GM23338 (cell line): ENCODE data around the gene CORO7. TPM values are rescaled to one million over a fixed set of nuclear protein-coding genes. Genes with fewer than 3 reads are reported as not detected.

Experiments
- ATAC-seq: fragments of 200-7000 bp; cut with Tn5 transposase; 3 replicates; pipeline ENCODE4 v1.9.1; 2020
- DNase-seq: peaks from one replicate; pipeline ENCODE4 v3.0.0-alpha.2; 2015; ENCODE audit warnings: low spot score
- H2AFZ ChIP-seq: fragments of 200-600 bp; sonication (generic); 2 replicates; pipeline ENCODE4 v1.8.0; 2016; ENCODE audit warnings: antibody characterized with exemption, mild to moderate bottlenecking, moderate library complexity
- H3F3A ChIP-seq: fragments of 200-600 bp; sonication (generic); replicated peaks from 2 replicates; pipeline ENCODE4 v1.8.0; 2017; ENCODE audit warnings: antibody characterized with exemption, mixed run types, low read depth
- H3K27ac ChIP-seq: fragments of 200-600 bp; sonication (generic); 2 replicates; pipeline ENCODE4 v1.6.1; 2016; ENCODE audit warnings: low read depth
- H3K27me3 ChIP-seq: fragments of 200-600 bp; sonication (generic); 2 replicates; pipeline ENCODE4 v1.8.0; 2016; ENCODE audit warnings: mild to moderate bottlenecking, mixed run types, moderate library complexity; ENCODE audit not compliant: insufficient read depth
- H3K36me3 ChIP-seq: fragments of 200-600 bp; sonication (generic); 2 replicates; pipeline ENCODE4 v1.8.0; 2016; ENCODE audit warnings: mild to moderate bottlenecking; ENCODE audit not compliant: insufficient read depth
- H3K4me1 ChIP-seq: fragments of 200-600 bp; sonication (generic); 2 replicates; pipeline ENCODE4 v1.8.0; 2016; ENCODE audit warnings: mild to moderate bottlenecking, moderate library complexity; ENCODE audit not compliant: insufficient read depth
- H3K4me2 ChIP-seq: fragments of 200-600 bp; sonication (generic); 2 replicates; pipeline ENCODE4 v1.7.1; 2017; ENCODE audit warnings: mixed run types
- H3K4me3 ChIP-seq: fragments of 200-600 bp; sonication (generic); 2 replicates; pipeline ENCODE4 v1.6.1; 2016; ENCODE audit warnings: mixed run types
- H3K79me2 ChIP-seq: fragments of 200-600 bp; sonication (generic); replicated peaks from 2 replicates; pipeline ENCODE4 v1.8.0; 2017; ENCODE audit warnings: mild to moderate bottlenecking; ENCODE audit not compliant: insufficient read depth
- H3K9me2 ChIP-seq: fragments of 200-600 bp; sonication (generic); 2 replicates; pipeline ENCODE4 v1.8.0; 2017; ENCODE audit not compliant: insufficient read depth
- H4K20me1 ChIP-seq: fragments of 200-600 bp; sonication (generic); replicated peaks from 2 replicates; pipeline ENCODE4 v1.8.0; 2017; ENCODE audit warnings: mild to moderate bottlenecking; ENCODE audit not compliant: insufficient read depth
- H3K27ac Mint-ChIP-seq: 2 replicates; pipeline ENCODE4 v1.8.0; 2020; ENCODE audit warnings: inconsistent platforms, mild to moderate bottlenecking, moderate library complexity, mixed read lengths
- H3K27me3 Mint-ChIP-seq: 3 replicates; pipeline ENCODE4 v1.8.0; 2022; ENCODE audit warnings: low read depth, mild to moderate bottlenecking, moderate library complexity, mixed read lengths, inconsistent platforms; ENCODE audit not compliant: insufficient read depth, poor library complexity
- H3K36me3 Mint-ChIP-seq: 3 replicates; pipeline ENCODE4 v1.8.0; 2021; ENCODE audit warnings: low read depth, mild to moderate bottlenecking, inconsistent platforms, moderate library complexity, mixed read lengths
- H3K4me1 Mint-ChIP-seq: 3 replicates; pipeline ENCODE4 v1.8.0; 2020; ENCODE audit warnings: mild to moderate bottlenecking, inconsistent platforms, mixed read lengths
- H3K4me3 Mint-ChIP-seq: 3 replicates; pipeline ENCODE4 v1.8.0; 2021; ENCODE audit warnings: moderate library complexity, mild to moderate bottlenecking, inconsistent platforms, mixed read lengths
- H3K9me3 Mint-ChIP-seq: 3 replicates; pipeline ENCODE4 v1.8.0; 2020; ENCODE audit warnings: moderate library complexity, mild to moderate bottlenecking, inconsistent platforms, mixed read lengths
- CREB1 ChIP-seq: fragments of 250-450 bp; sonication (Bioruptor Pico); IDR thresholded peaks from 2 replicates; pipeline ENCODE4 v1.5.0; 2020; ENCODE audit warnings: low read depth, mild to moderate bottlenecking, moderate library complexity
- ETS1 ChIP-seq: IDR thresholded peaks from 2 replicates; pipeline ENCODE4 v1.6.1; 2016; ENCODE audit warnings: antibody characterized with exemption
- EZH2 ChIP-seq: fragments of 200-600 bp; sonication (generic); IDR thresholded peaks from one replicate; pipeline ENCODE4 v1.8.0; 2017; ENCODE audit warnings: antibody characterized with exemption, mild to moderate bottlenecking, low read depth; ENCODE audit not compliant: unreplicated experiment
- EZH2phosphoT487 ChIP-seq: fragments of 200-600 bp; sonication (generic); IDR thresholded peaks from one replicate; pipeline ENCODE4 v1.8.1; 2018; ENCODE audit warnings: antibody characterized with exemption; ENCODE audit not compliant: unreplicated experiment
- JUNB ChIP-seq: IDR thresholded peaks from one replicate; pipeline ENCODE4 v1.6.1; 2016; ENCODE audit warnings: antibody characterized with exemption; ENCODE audit not compliant: unreplicated experiment
- NANOG ChIP-seq: IDR thresholded peaks from 2 replicates; pipeline ENCODE4 v1.6.1; 2016; ENCODE audit warnings: antibody characterized with exemption, borderline replicate concordance
- POLR2AphosphoS5 ChIP-seq: IDR thresholded peaks from 2 replicates; pipeline ENCODE4 v1.6.1; 2016; ENCODE audit warnings: antibody characterized with exemption, low read depth
- REST ChIP-seq: IDR thresholded peaks from one replicate; pipeline ENCODE4 v1.6.1; 2018; ENCODE audit warnings: antibody characterized with exemption; ENCODE audit not compliant: unreplicated experiment
- STAT1 ChIP-seq: IDR thresholded peaks from one replicate; pipeline ENCODE4 v1.6.1; 2016; ENCODE audit warnings: antibody characterized with exemption; ENCODE audit not compliant: unreplicated experiment
- ZNF114 ChIP-seq: fragments of 250-450 bp; sonication (Bioruptor Pico); IDR thresholded peaks from 2 replicates; pipeline ENCODE4 v1.5.0; 2020; ENCODE audit warnings: mild to moderate bottlenecking, moderate library complexity
- ZNF331 ChIP-seq: fragments of 250-450 bp; sonication (Bioruptor Pico); IDR thresholded peaks from 2 replicates; pipeline ENCODE4 v1.5.0; 2020; ENCODE audit warnings: low read depth, mild to moderate bottlenecking, moderate library complexity
- polyA plus RNA-seq: library from polyadenylated mRNA; unstranded; fragments of >200 nt; fragmentation: Nextera tagmentation; extraction: Ambion mirVana; gene quantifications from 2 replicates; pipeline ENCODE4 v1.2.1, GENCODE V29; 2016
- total RNA-seq: library from RNA; depleted of rRNA; stranded (reverse); fragments of >200 nt; shearing (Covaris generic); gene quantifications from 2 replicates; pipeline ENCODE4 v1.2.3, GENCODE V29; 2014
- TF ChIP-seq, protein P1 (sequence below): fragments of 250-450 bp; sonication (Bioruptor Pico); IDR thresholded peaks from 2 replicates; pipeline ENCODE4 v1.5.0; 2020; ENCODE audit warnings: mild to moderate bottlenecking, moderate library complexity
- TF ChIP-seq, protein P2 (sequence below), 2 experiments: fragments of 200-600 bp in 1 of 2; sonication (generic) in 1 of 2; conservative IDR thresholded peaks; 2 replicates each; pipeline versions ENCODE4 v1.5.1 to v1.6.1; 2016 to 2017; ENCODE audit warnings: antibody characterized with exemption in 2 of 2, low read depth in 2 of 2, mild to moderate bottlenecking in 2 of 2, moderate library complexity in 1 of 2

Gene CORO7
- total and polyA plus RNA-seq, 2 experiments from 2014 or later, result 14.2 to 46.4 TPM

GRCh38 chr16:4401510-4401909 lies 14.9 kb downstream of the CORO7 start:
- H3K4me1 Mint-ChIP-seq, result peaks cover 16% of the 10 kb centered on the region
- TF ChIP-seq POLR2AphosphoS5 (no peak), CREB1 (CRISPR knock-in tag) (no peak), JUNB (no peak), EZH2 (no peak), ZNF331 (CRISPR knock-in tag) (no peak), STAT1 (no peak), ETS1 (no peak), EZH2phosphoT487 (no peak), ZNF114 (no peak), REST (no peak), NANOG (no peak)
- TF ChIP-seq, protein P1, sequence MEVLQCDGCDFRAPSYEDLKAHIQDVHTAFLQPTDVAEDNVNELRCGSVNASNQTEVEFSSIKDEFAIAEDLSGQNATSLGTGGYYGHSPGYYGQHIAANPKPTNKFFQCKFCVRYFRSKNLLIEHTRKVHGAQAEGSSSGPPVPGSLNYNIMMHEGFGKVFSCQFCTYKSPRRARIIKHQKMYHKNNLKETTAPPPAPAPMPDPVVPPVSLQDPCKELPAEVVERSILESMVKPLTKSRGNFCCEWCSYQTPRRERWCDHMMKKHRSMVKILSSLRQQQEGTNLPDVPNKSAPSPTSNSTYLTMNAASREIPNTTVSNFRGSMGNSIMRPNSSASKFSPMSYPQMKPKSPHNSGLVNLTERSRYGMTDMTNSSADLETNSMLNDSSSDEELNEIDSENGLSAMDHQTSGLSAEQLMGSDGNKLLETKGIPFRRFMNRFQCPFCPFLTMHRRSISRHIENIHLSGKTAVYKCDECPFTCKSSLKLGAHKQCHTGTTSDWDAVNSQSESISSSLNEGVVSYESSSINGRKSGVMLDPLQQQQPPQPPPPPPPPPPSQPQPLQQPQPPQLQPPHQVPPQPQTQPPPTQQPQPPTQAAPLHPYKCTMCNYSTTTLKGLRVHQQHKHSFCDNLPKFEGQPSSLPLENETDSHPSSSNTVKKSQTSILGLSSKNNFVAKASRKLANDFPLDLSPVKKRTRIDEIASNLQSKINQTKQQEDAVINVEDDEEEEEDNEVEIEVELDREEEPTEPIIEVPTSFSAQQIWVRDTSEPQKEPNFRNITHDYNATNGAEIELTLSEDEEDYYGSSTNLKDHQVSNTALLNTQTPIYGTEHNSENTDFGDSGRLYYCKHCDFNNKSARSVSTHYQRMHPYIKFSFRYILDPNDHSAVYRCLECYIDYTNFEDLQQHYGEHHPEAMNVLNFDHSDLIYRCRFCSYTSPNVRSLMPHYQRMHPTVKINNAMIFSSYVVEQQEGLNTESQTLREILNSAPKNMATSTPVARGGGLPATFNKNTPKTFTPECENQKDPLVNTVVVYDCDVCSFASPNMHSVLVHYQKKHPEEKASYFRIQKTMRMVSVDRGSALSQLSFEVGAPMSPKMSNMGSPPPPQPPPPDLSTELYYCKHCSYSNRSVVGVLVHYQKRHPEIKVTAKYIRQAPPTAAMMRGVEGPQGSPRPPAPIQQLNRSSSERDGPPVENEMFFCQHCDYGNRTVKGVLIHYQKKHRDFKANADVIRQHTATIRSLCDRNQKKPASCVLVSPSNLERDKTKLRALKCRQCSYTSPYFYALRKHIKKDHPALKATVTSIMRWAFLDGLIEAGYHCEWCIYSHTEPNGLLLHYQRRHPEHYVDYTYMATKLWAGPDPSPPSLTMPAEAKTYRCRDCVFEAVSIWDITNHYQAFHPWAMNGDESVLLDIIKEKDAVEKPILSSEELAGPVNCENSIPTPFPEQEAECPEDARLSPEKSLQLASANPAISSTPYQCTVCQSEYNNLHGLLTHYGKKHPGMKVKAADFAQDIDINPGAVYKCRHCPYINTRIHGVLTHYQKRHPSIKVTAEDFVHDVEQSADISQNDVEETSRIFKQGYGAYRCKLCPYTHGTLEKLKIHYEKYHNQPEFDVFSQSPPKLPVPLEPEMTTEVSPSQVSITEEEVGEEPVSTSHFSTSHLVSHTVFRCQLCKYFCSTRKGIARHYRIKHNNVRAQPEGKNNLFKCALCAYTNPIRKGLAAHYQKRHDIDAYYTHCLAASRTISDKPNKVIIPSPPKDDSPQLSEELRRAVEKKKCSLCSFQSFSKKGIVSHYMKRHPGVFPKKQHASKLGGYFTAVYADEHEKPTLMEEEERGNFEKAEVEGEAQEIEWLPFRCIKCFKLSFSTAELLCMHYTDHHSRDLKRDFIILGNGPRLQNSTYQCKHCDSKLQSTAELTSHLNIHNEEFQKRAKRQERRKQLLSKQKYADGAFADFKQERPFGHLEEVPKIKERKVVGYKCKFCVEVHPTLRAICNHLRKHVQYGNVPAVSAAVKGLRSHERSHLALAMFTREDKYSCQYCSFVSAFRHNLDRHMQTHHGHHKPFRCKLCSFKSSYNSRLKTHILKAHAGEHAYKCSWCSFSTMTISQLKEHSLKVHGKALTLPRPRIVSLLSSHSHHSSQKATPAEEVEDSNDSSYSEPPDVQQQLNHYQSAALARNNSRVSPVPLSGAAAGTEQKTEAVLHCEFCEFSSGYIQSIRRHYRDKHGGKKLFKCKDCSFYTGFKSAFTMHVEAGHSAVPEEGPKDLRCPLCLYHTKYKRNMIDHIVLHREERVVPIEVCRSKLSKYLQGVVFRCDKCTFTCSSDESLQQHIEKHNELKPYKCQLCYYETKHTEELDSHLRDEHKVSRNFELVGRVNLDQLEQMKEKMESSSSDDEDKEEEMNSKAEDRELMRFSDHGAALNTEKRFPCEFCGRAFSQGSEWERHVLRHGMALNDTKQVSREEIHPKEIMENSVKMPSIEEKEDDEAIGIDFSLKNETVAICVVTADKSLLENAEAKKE, result no peak
- TF ChIP-seq, protein P2, sequence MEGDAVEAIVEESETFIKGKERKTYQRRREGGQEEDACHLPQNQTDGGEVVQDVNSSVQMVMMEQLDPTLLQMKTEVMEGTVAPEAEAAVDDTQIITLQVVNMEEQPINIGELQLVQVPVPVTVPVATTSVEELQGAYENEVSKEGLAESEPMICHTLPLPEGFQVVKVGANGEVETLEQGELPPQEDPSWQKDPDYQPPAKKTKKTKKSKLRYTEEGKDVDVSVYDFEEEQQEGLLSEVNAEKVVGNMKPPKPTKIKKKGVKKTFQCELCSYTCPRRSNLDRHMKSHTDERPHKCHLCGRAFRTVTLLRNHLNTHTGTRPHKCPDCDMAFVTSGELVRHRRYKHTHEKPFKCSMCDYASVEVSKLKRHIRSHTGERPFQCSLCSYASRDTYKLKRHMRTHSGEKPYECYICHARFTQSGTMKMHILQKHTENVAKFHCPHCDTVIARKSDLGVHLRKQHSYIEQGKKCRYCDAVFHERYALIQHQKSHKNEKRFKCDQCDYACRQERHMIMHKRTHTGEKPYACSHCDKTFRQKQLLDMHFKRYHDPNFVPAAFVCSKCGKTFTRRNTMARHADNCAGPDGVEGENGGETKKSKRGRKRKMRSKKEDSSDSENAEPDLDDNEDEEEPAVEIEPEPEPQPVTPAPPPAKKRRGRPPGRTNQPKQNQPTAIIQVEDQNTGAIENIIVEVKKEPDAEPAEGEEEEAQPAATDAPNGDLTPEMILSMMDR (conservative IDR thresholded peaks at IDR 0.05; ENCODE audit: low read depth in 2 of 2), result no peak
- H3K36me3 ChIP-seq, result no peaks in the 10 kb centered on the region
- no peaks in the 10 kb centered on the region for H3K27me3 ChIP-seq
- DNase-seq (no peak), ATAC-seq (no peak)
- H3K9me2 ChIP-seq, result no peaks in the 10 kb centered on the region
- peaks cover 8% of the 10 kb centered on the region for H3K27me3 Mint-ChIP-seq
- 0 out of 2 replicates have a peak, but pooled peaks cover 1% of the 10 kb centered on the region for H4K20me1 ChIP-seq
- no peak overlapping the region; the same call in 2 of the 3 replicates for H3K4me3 Mint-ChIP-seq
- no peak overlapping the region for H3K27ac ChIP-seq
- no peak overlapping the region for H3K4me3 ChIP-seq
- H2AFZ ChIP-seq, result no peak overlapping the region
- no peaks in the 10 kb centered on the region for H3K4me1 ChIP-seq
- no peaks in the 10 kb centered on the region for H3K79me2 ChIP-seq
- no peaks in the 10 kb centered on the region; the same call in 2 of the 3 replicates for H3K9me3 Mint-ChIP-seq
- no peak overlapping the region for H3K4me2 ChIP-seq
- H3K36me3 Mint-ChIP-seq, result peaks cover 3% of the 10 kb centered on the region; the same call in 1 of the 3 replicates
- 0 out of 2 replicates have a peak, but pooled peaks cover 5% of the 10 kb centered on the region for H3F3A ChIP-seq
- H3K27ac Mint-ChIP-seq, result no peak overlapping the region
